Measurements from ENCODE around the gene PRKACA. TPM values are rescaled to one million over a fixed set of nuclear protein-coding genes. Genes with fewer than 3 reads are reported as not detected.

PRKACA gene
- total and polyA plus RNA-seq, 10 of the 15 experiments (the other 5 are each of a cell fraction or from before 2014, with no cell fraction given), result 0.53 to 68.5 (median 11.2) TPM

DNA sequence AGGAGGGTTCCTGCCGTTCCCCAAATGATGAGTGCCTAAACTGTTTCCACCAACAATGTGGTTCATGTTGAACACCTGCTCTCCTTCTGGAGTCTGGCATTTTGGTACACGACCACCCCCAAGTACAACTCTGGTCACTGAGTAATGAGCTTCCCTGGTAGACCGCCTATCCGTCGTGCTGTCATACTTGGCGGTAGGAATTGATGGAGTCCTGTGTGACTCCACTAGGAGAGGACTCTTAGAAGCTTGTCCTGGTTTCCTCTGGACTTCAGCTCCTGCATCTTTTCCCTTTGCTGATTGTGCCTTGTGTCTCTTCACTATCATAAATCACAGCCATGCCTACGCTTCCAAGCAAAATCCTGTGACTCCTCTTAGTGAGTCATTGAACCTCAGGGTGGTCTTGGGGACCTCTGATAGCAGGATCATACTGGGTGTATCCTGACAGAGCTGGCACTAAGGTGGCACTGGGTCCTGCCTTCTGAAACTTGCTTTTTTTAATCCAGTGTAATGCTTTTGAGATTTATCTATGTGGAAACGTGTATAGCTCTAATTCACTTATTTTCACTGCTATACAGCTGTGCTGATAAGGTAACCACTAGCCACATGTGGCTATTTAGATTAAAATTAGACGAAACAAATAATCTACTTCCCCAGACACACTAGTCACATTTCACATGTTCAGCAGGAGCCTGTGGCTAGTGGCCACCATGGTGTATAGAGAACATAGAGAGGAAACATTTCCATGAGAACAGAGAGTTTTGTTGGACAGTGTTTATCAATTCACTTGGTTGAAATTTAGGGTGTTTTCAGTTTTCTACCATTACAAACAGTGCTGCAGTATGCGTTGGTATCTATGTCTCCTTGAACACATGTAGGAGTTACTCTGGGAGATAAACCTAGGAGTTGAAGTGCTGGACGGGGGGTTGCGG is 25.0 kb upstream of the PRKACA start:
- Histone ChIP-seq H3K27ac (ENCODE audit: control insufficient read depth, insufficient read depth) (no peak overlapping the region), H3K27me3 (replicated peaks in 1 of 2; ENCODE audit: control insufficient read depth in 2 of 2, insufficient read depth in 2 of 2, low read length in 1 of 2) (no peaks in the 10 kb centered on the region), H3K9ac (ENCODE audit: control insufficient read depth, insufficient read depth, low read length) (no peak overlapping the region), H3K4me3 (no peak overlapping the region), H4K20me1 (ENCODE audit: control insufficient read depth, insufficient read depth) (no peaks in the 10 kb centered on the region), H3K4me1 (ENCODE audit: control insufficient read depth, insufficient read depth, low read length) (no peaks in the 10 kb centered on the region), H3K9me3 (replicated peaks; ENCODE audit: control insufficient read depth, insufficient read depth, low read length) (no peaks in the 10 kb centered on the region), H3K79me2 (ENCODE audit: control insufficient read depth, insufficient read depth, low read length) (peaks cover 3% of the 10 kb centered on the region), H3K4me2 (ENCODE audit: control insufficient read depth, insufficient read depth) (no peak overlapping the region), H3K36me3 (ENCODE audit: control insufficient read depth in 2 of 2, insufficient read depth in 2 of 2, low read length in 1 of 2) (no peaks in the 10 kb centered on the region), H2AFZ (ENCODE audit: control insufficient read depth, low read depth, low read length) (no peak overlapping the region)
- ChIA-PET SMC1A (ENCODE audit: uncharacterized antibody, unreplicated experiment) (interaction anchor here (1.1 kb wide), 1 partner anchor 42 kb away, joined by 3 read pairs; no protein-coding TSS in a partner anchor), CTCF (interaction anchor here (0.8 to 1.3 kb wide), 2 partner anchors 57 to 206 kb away, joined by 3 to 4 read pairs; no protein-coding TSS in a partner anchor), RAD21 (ENCODE audit: unreplicated experiment) (no interaction called here), POLR2A (no interaction called here)
- intact Hi-C loops (cut with micrococcal nuclease; ENCODE audit: unreplicated experiment), result no loop called here
- in situ Hi-C loops (cut with MboI), result no loop called here
- no peak for FAIRE-seq
- 89% methylated on average over 12 of the region's 12 CpGs for WGBS (ENCODE audit: insufficient coverage, insufficient replicate concordance, low lambda C conversion rate, missing lambda C conversion rate)
- TF ChIP-seq KLF5 (IDR thresholded peaks at IDR 0.05; ENCODE audit: partially characterized antibody) (no peak), NFXL1 (IDR thresholded peaks at IDR 0.05; ENCODE audit: borderline replicate concordance) (no peak), JUND (IDR thresholded peaks at IDR 0.05; ENCODE audit: low read depth, low read length) (no peak), ZNF384 (IDR thresholded peaks at IDR 0.05; ENCODE audit: borderline replicate concordance, low read depth, low read length) (no peak), TCF3 (IDR thresholded peaks at IDR 0.05; ENCODE audit: borderline replicate concordance, insufficient read depth, low read depth, low read length) (no peak), CHD2 (IDR thresholded peaks at IDR 0.05; ENCODE audit: borderline replicate concordance, low read depth, low read length) (no peak)
- TF ChIP-seq, protein P1, sequence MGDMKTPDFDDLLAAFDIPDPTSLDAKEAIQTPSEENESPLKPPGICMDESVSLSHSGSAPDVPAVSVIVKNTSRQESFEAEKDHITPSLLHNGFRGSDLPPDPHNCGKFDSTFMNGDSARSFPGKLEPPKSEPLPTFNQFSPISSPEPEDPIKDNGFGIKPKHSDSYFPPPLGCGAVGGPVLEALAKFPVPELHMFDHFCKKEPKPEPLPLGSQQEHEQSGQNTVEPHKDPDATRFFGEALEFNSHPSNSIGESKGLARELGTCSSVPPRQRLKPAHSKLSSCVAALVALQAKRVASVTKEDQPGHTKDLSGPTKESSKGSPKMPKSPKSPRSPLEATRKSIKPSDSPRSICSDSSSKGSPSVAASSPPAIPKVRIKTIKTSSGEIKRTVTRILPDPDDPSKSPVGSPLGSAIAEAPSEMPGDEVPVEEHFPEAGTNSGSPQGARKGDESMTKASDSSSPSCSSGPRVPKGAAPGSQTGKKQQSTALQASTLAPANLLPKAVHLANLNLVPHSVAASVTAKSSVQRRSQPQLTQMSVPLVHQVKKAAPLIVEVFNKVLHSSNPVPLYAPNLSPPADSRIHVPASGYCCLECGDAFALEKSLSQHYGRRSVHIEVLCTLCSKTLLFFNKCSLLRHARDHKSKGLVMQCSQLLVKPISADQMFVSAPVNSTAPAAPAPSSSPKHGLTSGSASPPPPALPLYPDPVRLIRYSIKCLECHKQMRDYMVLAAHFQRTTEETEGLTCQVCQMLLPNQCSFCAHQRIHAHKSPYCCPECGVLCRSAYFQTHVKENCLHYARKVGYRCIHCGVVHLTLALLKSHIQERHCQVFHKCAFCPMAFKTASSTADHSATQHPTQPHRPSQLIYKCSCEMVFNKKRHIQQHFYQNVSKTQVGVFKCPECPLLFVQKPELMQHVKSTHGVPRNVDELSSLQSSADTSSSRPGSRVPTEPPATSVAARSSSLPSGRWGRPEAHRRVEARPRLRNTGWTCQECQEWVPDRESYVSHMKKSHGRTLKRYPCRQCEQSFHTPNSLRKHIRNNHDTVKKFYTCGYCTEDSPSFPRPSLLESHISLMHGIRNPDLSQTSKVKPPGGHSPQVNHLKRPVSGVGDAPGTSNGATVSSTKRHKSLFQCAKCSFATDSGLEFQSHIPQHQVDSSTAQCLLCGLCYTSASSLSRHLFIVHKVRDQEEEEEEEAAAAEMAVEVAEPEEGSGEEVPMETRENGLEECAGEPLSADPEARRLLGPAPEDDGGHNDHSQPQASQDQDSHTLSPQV (IDR thresholded peaks at IDR 0.05), result no peak
- TF ChIP-seq, protein P2, sequence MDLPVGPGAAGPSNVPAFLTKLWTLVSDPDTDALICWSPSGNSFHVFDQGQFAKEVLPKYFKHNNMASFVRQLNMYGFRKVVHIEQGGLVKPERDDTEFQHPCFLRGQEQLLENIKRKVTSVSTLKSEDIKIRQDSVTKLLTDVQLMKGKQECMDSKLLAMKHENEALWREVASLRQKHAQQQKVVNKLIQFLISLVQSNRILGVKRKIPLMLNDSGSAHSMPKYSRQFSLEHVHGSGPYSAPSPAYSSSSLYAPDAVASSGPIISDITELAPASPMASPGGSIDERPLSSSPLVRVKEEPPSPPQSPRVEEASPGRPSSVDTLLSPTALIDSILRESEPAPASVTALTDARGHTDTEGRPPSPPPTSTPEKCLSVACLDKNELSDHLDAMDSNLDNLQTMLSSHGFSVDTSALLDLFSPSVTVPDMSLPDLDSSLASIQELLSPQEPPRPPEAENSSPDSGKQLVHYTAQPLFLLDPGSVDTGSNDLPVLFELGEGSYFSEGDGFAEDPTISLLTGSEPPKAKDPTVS (IDR thresholded peaks at IDR 0.05; ENCODE audit: low read depth, low read length), result no peak
- DNase-seq (ENCODE audit: low read depth, low spot score), result no peak
- no TSS peak for BruUV-seq (replicated peaks)
- ATAC-seq, result no peak

Measured in GM12878 (cell line).